NCI-H510A (cell line): Measurements from ENCODE around the gene NIFK.
"Not testable (repeated sequence)": the region's sequence is repeated elsewhere in the genome, so short reads cannot be mapped to it uniquely, and the experiment has no call there.

Experiments
- DNase-seq: peaks from one replicate; lab custom pipeline; 2025; lab: John Stamatoyannopoulos, UW

Gene NIFK

DNA sequence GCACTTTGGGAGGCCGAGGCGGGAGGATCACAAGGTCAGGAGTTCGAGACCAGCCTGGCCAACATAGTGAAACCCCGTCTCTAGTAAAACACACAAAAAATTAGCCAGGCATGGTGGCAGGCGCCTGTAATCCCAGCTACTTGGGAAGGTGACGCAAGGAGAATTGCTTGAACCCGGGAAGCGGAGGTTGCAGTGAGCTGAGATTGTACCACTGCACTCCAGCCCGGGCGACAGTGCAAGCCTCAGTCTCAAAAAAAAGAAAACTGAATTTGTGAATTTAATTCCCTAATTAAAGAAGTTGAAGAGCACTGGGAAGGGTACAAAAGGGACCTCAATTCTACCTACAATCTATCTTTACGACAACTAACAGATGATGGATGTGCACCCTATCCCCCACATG lies 2.1 kb downstream of the NIFK start:
- not testable (repeated sequence) for DNase-seq

DNA sequence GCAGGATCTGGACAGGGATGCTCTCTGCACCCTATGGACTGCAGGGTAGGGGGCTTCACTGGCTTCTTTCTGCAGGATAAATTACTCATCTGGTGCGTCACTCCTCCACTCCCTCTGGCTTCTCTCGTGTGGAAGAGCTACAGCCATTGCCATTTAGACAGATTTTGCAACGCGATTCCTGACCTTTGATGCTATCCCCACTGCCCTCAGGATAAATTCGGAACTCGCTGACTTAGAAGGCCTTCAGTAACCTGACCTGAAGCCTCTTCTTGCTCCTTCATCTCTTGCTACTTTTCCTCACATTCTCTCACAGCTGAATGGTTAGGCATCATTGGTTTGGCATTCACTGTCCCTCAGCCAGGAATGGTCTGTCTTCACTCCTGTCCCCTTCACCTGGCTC lies 5.3 kb downstream of the NIFK start:
- DNase-seq: no peak

DNA sequence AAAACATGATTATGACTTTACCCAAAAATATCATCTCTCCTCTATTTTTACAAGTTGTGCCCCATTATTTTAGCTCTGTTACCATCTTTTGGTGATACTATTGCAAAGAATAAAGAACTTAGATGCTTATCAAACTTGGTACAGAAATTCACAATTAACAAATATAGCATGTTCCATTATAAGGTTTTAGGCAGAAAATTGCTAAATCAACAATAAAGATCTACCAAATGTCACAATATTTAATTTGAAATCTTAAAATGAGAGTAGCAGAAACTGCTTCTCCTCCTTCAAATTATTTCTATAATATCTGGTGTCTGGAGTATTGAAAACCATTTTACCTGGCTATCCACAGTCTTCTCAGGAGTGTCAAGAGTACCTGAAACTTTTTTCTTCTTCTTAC lies 8.7 kb downstream of the NIFK start:
- DNase-seq: no peak

DNA sequence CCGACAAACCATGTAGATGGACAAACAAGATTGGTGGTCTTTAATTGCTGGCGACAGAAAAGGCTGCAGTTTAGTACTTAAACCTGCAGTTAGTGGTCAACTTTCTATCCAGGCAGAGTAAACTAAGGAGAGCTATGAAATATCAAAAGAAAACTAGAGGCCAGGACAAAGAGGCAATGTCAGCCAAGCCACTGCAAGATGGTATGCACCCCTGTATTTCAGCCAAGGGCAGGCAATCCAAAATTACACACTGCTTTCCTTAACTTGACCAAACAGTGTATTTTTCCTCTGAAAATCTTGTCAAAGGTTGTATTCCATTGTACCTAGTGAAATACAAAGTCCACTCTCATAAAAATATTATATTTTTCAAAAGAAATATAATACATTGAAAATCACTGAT lies 9.3 kb downstream of the NIFK start:
- no peak for DNase-seq

DNA sequence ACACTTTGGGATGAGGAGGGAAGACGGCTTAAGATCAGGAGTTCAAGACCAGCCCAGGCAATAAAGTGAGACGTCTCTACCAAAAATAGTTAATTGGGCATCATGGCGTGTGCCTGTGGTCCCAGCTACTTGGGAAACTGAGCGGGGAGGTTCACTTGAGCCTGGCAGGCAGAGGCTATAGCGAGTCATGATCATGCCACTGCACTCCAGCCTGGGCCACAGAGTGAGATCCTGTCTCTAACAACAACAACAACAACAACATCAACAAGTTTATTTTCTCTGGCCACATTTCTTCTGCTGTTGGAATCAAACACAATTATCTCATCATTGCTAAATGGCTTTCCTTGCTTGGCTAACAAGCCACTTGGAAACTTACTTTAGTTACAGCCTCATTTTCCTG lies 13.4 kb downstream of the NIFK start:
- DNase-seq: no peak

DNA sequence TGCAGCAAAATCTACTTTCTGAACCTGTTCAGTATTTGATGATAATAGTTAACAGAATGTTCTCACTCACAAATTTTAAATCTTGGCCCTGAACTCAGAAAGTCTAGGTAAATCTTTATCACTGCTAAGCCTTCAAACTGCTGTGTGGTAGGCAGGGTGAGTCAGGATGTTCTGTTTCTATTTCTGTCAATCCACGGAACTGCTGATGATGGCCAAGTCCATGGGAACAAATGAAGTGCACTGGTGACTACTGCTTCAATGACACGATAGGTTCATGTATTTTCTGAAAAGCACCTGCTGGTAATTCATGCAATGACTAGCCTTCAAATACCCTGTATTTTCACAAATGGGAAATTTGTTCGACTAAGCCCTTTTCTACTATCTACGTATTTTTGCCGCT lies 14.2 kb downstream of the NIFK start:
- no peak for DNase-seq

DNA sequence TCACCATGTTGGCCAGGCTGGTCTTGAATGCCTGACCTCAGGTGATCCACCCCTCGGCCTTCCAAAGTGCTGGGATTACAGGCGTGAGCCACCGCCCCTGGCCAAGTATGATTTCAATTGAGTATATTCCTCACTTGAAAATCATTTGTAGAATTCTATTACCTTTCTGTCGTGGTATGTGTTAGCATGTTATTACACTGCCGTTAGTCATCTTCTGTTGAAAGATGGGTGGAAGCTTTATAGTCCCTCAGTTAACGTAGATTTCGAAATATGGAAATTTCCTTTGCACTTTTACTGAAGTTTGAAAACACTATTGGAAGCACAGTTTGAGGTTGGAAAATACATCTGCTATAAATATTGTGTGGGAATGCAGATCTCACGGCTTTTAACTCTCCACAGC lies 14.7 kb downstream of the NIFK start:
- DNase-seq: no peak

DNA sequence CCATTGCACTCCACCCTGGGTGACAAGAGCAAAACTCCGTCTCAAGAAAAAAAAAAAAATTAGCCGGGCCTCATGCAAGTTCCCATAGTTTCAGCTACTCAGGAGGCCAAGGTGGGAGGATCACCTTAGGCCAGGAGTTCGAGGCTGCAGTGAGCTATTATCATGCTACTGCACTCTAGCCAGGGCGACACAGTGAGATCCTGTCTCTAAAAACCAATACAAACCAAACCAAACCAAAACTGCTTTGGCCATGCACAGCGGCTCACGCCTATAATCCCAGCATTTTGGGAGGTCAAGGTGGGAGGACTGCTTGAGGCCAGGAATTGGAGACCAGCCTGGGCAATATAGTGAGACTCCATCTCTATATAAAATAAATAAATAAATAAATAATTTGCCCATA lies 19.1 kb downstream of the NIFK start:
- no peak for DNase-seq

DNA sequence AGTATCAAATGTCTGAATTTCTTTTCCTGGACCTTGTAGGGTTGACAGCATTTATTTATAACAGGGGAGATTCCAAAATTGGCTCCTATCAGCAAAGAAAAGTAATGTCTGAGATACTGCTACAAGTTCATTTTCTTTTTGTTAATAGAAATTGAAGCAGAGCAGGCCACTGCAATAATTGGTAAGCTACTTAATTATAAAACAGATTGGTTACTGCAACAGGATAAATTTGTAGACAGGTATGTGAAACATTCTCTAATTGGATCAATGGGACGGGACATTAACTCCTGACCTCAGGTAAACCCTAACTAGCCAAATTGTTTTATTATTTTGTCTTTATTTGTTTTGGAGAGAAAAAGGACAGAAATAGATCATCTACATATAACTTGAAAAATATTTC lies 20.5 kb downstream of the NIFK start:
- no peak for DNase-seq

DNA sequence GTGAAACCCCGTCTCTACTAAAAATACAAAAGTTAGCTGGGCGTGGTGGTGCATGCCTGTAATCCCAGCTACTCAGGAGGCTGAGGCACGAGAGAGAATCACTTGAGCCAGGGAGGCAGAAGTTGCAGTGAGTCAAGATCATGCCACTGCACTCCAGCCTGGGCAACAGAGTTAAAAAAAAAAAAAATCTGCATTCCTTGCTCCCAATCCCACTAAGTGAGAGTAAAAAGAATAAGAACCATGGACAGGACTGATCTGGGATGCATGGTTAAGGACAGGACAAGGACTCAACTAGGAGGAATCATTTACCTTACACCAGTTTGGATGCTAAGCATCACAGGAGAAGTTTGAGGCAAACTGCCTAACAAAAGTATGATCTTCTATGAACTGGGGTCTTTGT lies 25.2 kb downstream of the NIFK start:
- not testable (repeated sequence) for DNase-seq

DNA sequence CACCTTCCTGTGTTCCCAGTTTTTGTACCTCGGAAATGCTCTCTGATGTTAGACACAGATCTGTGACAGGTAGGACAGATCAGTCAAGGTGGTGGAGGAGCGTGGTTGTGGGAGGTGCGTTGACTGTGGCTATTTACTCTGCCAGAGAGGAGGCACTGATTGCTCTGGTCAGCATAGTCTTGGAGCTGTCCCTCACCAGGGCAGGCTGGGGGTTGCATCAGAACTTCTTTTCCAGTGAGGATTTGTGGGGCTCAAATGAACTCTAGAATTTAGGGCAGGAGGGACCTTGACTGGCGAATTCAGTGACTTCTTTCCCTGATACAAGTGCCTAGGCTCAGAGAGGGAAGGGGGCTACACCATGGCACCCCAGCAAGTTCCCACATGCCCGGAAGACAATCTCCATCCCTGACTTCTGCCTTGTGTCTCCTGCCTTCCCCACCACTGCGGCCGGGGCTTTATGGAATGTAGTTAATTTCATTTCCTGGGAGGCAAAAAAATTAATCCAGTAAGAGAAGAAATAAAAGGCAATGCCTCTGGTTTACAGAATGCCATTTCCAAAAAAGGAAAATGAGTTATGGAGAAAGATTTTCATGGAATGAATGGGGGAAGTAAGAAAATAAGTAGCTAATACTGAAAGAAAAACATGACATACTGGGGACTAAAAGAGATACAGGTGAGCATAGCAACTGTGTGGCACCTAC lies 26.1 kb downstream of the NIFK start:
- DNase-seq: no peak

DNA sequence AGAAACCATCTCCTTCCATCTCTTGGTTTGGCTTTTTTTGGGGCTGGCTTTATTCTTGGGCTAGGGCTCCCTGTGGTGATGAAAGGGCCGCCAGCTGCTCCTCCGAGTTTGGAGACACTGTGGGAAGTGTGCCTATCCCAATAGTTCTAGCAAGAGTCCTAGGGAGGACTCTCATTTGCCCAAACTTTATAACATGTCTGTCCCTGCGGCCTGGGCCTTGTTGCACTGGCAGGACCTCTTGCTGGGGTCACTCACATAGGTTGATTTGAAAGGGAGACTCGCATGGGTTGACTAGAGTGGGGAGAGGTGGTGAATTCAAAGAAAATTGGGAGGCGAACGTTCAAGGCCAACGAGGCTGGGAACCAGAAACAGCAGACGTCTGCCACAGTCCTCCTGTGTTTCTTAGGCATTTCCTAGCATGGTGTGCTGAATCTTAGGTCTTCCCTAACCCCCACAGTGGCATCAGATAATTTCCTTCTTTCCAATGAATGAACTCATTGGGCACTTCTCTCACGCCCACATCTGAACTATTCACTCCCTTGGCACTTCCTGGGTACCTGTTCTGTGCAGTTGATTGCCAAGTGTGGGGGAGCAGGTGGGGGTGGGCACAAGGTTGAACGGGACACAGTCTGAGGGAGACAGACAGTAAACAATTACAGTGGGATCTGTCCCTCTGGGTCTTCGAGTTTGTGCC lies 26.8 kb downstream of the NIFK start:
- DNase-seq: no peak

DNA sequence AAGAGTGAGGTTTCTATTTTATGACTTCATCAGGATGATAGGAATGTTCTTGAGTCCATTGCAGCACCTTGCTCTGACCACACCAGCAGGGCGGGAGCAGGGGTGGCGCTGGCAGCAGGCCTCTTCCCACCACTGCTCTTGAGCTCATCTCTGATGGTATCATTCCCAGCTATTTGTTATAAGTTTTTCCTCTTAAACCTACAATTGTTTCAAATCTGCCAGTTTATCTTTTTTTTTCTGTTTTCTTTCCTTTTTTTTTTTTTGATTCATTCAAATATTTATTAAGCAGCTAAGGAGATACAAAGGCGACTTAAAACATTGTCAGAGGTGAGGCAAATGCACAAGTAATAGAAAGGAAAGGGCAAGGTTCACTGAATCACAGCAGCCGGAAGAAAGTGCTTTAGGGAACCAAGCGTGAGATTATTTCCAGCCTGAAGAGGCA lies 28.7 kb downstream of the NIFK start:
- no peak for DNase-seq

DNA sequence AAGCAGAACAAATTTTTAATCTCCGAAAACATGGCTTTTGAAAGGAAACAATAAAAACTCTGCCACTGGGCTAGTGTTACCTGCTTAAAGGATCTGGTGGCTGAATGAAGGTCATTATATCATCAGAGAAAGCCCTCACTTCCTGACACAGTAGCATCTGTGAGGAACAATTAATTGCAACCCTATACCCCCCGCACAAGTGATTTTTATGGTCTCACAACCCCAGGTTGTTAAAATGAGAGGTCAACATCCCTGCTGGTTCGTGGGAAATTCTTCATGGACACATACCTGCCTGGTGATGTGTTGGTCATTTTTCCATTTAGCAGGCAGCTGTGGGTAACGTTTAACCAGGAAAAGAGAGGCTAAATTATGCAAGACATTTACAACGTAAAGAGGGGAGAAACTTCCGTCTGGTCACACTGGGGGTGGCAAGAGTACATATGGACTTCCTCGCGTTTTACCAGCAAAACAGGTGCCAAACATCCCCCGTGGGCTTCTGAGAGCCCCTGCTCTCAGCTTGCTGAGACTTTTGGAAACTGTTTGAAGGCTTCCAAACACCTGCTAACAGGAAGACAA lies 29.2 kb downstream of the NIFK start:
- DNase-seq: no peak

DNA sequence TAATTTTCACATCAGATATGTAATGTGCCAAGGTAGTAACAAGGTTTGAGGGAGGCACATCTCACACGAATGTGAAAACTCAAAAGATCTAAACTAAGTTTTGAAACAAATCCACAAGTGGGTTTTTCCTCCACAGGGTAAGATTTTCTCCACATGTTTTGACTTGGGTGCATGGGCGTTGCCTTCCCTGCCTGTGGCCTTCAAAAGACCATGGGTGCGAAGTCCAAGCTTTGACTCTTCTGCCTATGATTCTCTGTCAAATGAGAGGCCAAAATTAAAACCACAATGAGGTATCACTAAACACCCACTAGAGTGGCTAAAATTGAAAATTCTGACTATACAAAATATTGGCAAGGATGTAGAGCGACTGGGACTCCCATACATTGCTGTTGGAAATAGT lies 30.7 kb downstream of the NIFK start:
- no peak for DNase-seq

DNA sequence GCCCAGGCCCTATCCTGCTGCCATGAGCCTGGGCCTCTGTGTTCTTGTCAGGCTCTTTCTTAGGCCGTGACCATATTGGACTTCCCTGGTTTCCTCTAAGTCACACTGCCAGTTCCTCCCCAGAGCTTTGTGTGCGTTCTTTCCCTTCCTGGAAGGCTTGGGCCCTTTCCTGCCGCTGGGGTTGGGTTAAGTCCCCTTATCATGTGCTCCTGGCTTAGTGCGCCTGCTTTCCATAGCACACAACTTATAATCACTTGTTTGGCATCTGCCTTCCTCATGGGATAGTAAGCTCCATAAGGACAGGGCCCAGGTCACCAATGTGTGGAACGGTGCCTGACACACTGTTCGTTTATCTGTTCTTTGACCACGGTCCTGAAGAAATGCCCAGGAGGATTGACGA lies 31.3 kb downstream of the NIFK start:
- DNase-seq: no peak

DNA sequence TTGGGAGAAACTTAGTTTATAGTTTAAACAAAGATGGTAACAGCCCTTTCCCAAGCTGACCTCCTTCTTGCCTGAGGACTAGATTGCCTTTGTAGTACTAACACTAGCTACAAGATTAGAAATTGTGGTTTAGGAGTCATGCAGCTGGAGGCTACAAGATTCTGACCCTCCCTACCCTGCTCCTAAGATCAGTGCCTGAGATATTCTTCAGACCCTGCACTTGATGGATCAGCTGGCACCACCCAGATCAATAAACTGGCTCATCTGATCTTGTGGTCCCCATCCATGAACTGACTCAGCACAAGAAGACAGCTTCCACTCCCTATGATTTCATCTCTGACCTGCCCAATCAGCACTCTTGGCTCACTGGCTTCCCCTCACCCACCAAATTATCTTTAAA lies 34.9 kb downstream of the NIFK start:
- not testable (repeated sequence) for DNase-seq

DNA sequence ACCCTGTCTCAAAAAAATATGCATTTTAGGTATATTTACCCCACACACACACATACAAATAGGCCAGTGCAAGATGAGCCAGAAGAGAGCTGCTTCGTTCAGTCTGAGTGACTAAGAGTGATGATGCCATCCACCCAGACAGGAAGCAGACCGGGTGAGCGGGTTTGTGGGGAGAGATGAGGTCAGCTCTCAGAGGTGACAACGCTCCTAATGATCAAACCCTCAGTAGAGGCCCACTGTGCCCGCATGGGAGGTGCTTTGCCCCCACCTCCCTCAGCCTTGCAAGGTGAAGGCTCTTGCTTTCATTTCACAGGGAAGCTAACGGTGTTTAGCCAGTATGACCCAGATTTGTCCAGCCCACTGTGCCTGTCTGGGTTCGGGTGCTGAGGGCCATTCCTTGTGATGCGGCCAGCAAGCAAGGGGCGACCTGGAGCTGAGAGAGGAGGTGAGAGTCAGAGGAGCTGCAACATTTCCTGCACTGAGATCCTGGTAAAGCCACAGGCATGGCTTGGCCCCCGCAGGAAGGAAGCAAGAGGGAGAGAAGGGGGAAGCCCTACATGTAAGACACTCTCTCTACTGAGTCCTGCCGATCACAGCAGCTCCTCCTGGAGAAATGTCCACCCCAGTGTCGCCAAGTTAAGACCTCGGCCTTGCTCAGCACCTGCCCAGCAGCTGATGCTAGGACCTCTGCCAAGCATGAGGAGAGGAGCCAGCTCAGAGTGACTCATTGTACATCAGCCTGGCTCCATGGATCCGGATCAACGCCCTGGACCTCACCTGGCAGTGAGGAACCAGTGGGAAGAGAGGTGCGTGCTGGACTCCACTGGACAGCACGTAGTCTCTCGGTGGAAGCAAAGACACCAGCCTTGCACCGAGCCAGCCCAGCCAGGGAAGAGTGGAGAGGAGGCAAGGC lies 37.0 kb downstream of the NIFK start:
- peak; percentile 60 for DNase-seq

DNA sequence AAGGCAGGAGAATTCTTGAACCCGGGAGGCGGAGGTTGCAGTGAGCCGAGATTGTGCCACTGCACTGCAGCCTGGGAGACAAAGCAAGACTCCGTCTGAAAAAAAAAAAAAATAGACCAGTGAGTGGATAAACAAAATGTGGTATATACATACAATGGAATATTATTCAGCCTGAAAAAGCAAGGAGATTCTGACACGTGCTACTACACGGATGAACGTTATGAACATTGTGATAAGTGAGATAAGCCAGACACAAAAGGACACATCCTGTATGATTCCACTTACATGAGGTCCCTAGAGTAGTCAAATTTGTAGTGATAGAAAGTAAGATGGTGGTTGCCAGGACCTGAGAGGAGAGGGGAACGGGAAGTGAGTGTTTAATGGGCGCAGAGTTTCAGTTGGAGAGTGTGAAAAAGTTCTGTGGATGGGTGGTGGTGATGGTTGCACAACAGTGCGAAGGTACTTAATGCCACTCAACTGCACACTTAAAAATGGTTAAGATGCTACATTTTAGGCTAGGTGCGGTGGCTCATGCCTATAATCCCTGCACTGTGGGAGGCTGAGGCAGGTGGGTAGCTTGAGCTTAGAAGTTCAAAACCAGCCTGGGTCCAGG lies 38.3 kb downstream of the NIFK start:
- DNase-seq: no peak

DNA sequence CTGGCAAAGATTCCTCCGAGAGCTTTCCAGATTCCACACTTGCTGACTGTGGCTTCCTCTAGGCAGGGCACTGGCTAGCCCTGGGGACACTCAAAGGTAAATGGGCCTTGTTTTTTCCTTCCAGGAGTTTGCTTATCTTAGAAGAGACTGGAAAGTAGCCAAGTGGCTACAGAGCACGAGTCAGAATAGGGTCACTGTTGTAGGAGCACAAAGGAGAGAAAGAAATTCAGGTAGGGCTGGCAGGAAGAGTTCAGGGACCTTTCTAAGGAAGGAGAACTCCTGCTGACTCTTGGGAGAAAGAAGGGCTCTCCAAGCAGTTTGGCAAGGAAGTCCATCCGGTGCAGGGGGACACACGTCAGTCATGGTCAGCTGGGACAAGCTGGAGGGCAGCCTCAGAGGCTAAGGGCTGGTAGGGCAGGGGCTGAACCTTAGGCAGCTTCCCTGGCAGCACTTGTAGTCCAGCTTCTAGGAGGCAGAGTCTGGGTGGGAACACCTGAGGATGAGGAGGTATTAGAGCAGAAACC lies 39.5 kb downstream of the NIFK start:
- DNase-seq: no peak

DNA sequence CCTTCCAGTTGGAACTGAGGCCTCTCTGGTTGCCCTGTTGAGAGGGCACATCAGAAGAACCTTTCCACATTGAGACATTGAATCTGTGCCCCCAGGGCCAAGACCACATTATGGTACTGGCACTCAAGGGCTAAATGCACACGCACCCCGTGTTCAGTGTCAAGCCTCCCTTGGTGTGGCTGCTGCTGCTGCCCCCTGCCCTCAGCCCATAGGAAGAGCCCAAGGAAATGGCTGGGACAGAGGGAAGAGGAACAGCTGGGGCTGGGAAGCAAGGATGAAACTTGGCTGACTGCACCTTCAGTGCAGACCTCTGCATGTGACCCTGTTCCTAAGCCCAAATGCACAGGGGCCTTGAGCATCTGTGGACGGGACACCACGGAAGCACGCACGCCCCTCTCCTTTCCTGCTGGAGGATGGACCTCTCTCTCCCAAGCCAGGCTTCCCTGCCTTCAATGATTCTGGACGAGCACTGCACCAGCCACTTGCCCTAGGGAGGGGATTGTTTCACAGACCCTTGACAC lies 40.2 kb downstream of the NIFK start:
- DNase-seq: no peak

DNA sequence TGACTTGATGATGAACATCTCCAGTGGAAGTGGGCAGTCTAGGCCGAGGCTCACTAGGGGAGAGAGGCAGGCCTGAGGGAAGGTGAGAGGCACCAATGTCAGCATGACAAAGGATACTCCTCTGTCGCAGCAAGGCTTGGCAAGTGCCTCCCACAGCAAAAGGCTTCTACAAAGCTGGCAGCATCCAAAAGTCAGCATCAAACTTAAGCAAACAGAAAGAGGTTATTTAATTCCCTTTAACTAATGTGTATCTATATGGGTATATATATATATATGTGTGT lies 41.6 kb downstream of the NIFK start:
- no peak for DNase-seq
